ENCODE measurements around the gene ACTA2.

The ACTA2 gene

GRCh38 chr10:88999625-89000024 lies 47.1 kb upstream of the ACTA2 start:
- H3K9ac ChIP-seq (ENCODE audit: low read length), result no peak overlapping the region
- no peaks in the 10 kb centered on the region for H3K79me2 ChIP-seq (ENCODE audit: insufficient read depth, low read length)
- no peak overlapping the region for H3K27ac ChIP-seq (ENCODE audit: low read depth, low read length)
- H3F3A ChIP-seq (ENCODE audit: insufficient read depth), result no peaks in the 10 kb centered on the region
- H3K27me3 ChIP-seq (ENCODE audit: low read length), result no peaks in the 10 kb centered on the region
- H2AFZ ChIP-seq (ENCODE audit: low read depth, low read length, severe bottlenecking), result no peak overlapping the region
- H3K4me2 ChIP-seq (ENCODE audit: low read depth, low read length, poor library complexity, severe bottlenecking), result no peak overlapping the region
- no peaks in the 10 kb centered on the region for H3K9me2 ChIP-seq (replicated peaks; ENCODE audit: insufficient read depth, low read length)
- H4K20me1 ChIP-seq (ENCODE audit: low read depth, low read length), result no peaks in the 10 kb centered on the region
- no peaks in the 10 kb centered on the region for H3K9me3 ChIP-seq (ENCODE audit: insufficient read depth, low read length)
- no peaks in the 10 kb centered on the region for H3K36me3 ChIP-seq (ENCODE audit: low read length)
- TF ChIP-seq CTCF (IDR thresholded peaks at IDR 0.05; ENCODE audit: insufficient read depth, low read length, poor library complexity, severe bottlenecking), result no peak
- no peak for TF ChIP-seq EZH2phosphoT487 (conservative IDR thresholded peaks at IDR 0.05; ENCODE audit: low read length)
- no peak overlapping the region for H3K4me3 ChIP-seq (ENCODE audit: insufficient read depth, low read length, poor library complexity, severe bottlenecking)

- Histone ChIP-seq H3K27me3 (ENCODE audit: low read length) (no peaks in the 10 kb centered on the region), H3K4me2 (ENCODE audit: low read depth, low read length, poor library complexity, severe bottlenecking) (no peak overlapping the region), H3K4me3 (ENCODE audit: insufficient read depth, low read length, poor library complexity, severe bottlenecking) (no peak overlapping the region), H3K9me2 (replicated peaks; ENCODE audit: insufficient read depth, low read length) (no peaks in the 10 kb centered on the region), H4K20me1 (ENCODE audit: low read depth, low read length) (no peaks in the 10 kb centered on the region), H3K36me3 (ENCODE audit: low read length) (no peaks in the 10 kb centered on the region), H3F3A (ENCODE audit: insufficient read depth) (no peaks in the 10 kb centered on the region), H3K9ac (ENCODE audit: low read length) (no peak overlapping the region), H3K27ac (ENCODE audit: low read depth, low read length) (no peak overlapping the region), H3K9me3 (ENCODE audit: insufficient read depth, low read length) (no peaks in the 10 kb centered on the region), H2AFZ (ENCODE audit: low read depth, low read length, severe bottlenecking) (no peak overlapping the region), H3K79me2 (ENCODE audit: insufficient read depth, low read length) (no peaks in the 10 kb centered on the region)
- TF ChIP-seq CTCF (IDR thresholded peaks at IDR 0.05; ENCODE audit: insufficient read depth, low read length, poor library complexity, severe bottlenecking), result no peak
- no peak for TF ChIP-seq EZH2phosphoT487 (conservative IDR thresholded peaks at IDR 0.05; ENCODE audit: low read length)
These were observed 44.4 kb upstream of the ACTA2 start for GRCh38 chr10:88996927-88997326.

- H3K36me3 ChIP-seq (ENCODE audit: low read length), result no peaks in the 10 kb centered on the region
- H3K9me2 ChIP-seq (replicated peaks; ENCODE audit: insufficient read depth, low read length), result no peaks in the 10 kb centered on the region
- H3K4me2 ChIP-seq (ENCODE audit: low read depth, low read length, poor library complexity, severe bottlenecking), result no peak overlapping the region
- no peak overlapping the region for H3K9ac ChIP-seq (ENCODE audit: low read length)
- H3K27me3 ChIP-seq (ENCODE audit: low read length), result no peaks in the 10 kb centered on the region
- no peaks in the 10 kb centered on the region for H3F3A ChIP-seq (ENCODE audit: insufficient read depth)
- no peak for TF ChIP-seq CTCF (IDR thresholded peaks at IDR 0.05; ENCODE audit: insufficient read depth, low read length, poor library complexity, severe bottlenecking)
- TF ChIP-seq EZH2phosphoT487 (conservative IDR thresholded peaks at IDR 0.05; ENCODE audit: low read length), result no peak
- H4K20me1 ChIP-seq (ENCODE audit: low read depth, low read length), result no peaks in the 10 kb centered on the region
- H3K9me3 ChIP-seq (ENCODE audit: insufficient read depth, low read length), result no peaks in the 10 kb centered on the region
- no peak overlapping the region for H3K27ac ChIP-seq (ENCODE audit: low read depth, low read length)
- no peak overlapping the region for H3K4me3 ChIP-seq (ENCODE audit: insufficient read depth, low read length, poor library complexity, severe bottlenecking)
- H3K79me2 ChIP-seq (ENCODE audit: insufficient read depth, low read length), result no peaks in the 10 kb centered on the region
- H2AFZ ChIP-seq (ENCODE audit: low read depth, low read length, severe bottlenecking), result no peak overlapping the region
These were observed 42.7 kb upstream of the ACTA2 start for GRCh38 chr10:88995156-88995876.
